Right cardiac atrium (tissue), 5 donors: ENCODE measurements around the gene KCTD3. TPM values are rescaled to one million over a fixed set of nuclear protein-coding genes. Genes with fewer than 3 reads are reported as not detected.

Source experiments
- ATAC-seq, 2 donors: fragments of 200-7000 bp; cut with Tn5 transposase; one replicate each; pipeline versions ENCODE4 v1.8.0 to v1.9.1; 2020; ENCODE audit warnings: moderate library complexity in 2 of 2, mild to moderate bottlenecking in 1 of 2
- DNase-seq, 3 donors: peaks; one replicate each; pipeline ENCODE4 v3.0.0-alpha.2; 2020
- H3K27ac ChIP-seq: one replicate; pipeline ENCODE4 v1.5.1; 2013; ENCODE audit warnings: mild to moderate bottlenecking, low read length, control low read depth, moderate library complexity
- H3K27me3 ChIP-seq: one replicate; pipeline ENCODE4 v1.6.1; 2013; ENCODE audit not compliant: control insufficient read depth, insufficient read depth
- H3K4me1 ChIP-seq: one replicate; pipeline ENCODE4 v1.6.1; 2013; ENCODE audit warnings: low read length; ENCODE audit not compliant: control insufficient read depth, insufficient read depth
- H3K4me3 ChIP-seq: one replicate; pipeline ENCODE4 v1.5.1; 2013; ENCODE audit warnings: low read length, control low read depth
- H3K9me3 ChIP-seq: one replicate; pipeline ENCODE4 v1.6.1; 2013; ENCODE audit warnings: low read length; ENCODE audit not compliant: control insufficient read depth
- WGBS: extraction: QIAGEN DNeasy Blood & Tissue Kit; methylation state at CpG from one replicate; pipeline ENCODE4 v1.1.7; 2013; 5-methylcytosine and 5-hydroxymethylcytosine counted together
- intact Hi-C, 4 donors: fragments of 100-400 bp; cut with DNase I; formaldehyde crosslinking; loops; one replicate each; pipeline versions ENCODE4 v1.11.0 to v1.14.0; 2022 to 2023
- polyA plus RNA-seq: library from polyadenylated mRNA; stranded (reverse); fragments of 200-250 nt; gene quantifications from one replicate; pipeline ENCODE4 v1.2.3, GENCODE V29; 2013
- total RNA-seq, 4 donors: library from RNA; stranded (reverse); fragmentation: NEBNext Ultra II Directional; extraction: Animal tissue kit (Norgen Biotek cat#: 25700); gene quantifications; one replicate each; pipeline ENCODE4 v1.2.1, GENCODE V29; 2021
- donor health status: healthy with polysubstance abuse.
- donor health status: DM: no; HTN: yes; CAD: no.
- donor health status: DM: no; HTN: no; CAD: no.
- donor health status: DM: no; HTN: yes; CAD: no; lungs with severe emphysema.
- donor health status: DM: yes; HTN: yes; CAD: no.

The KCTD3 gene
- total and polyA plus RNA-seq, 5 donors = 11.7 to 19.4 (median 17.1) TPM

- intact Hi-C loops = no loop called here
- 70% methylated on average over 1 of the region's 1 CpG for WGBS
- no peak overlapping the region for H3K27ac ChIP-seq
- ATAC-seq (no peak), DNase-seq (no peak)
- H3K27me3 ChIP-seq = no peaks in the 10 kb centered on the region
- no peaks in the 10 kb centered on the region for H3K4me1 ChIP-seq
- H3K9me3 ChIP-seq = no peaks in the 10 kb centered on the region
- H3K4me3 ChIP-seq = no peak overlapping the region
These were observed 93.9 kb downstream of the KCTD3 start for GRCh38 chr1:215661033-215661432.

DNA sequence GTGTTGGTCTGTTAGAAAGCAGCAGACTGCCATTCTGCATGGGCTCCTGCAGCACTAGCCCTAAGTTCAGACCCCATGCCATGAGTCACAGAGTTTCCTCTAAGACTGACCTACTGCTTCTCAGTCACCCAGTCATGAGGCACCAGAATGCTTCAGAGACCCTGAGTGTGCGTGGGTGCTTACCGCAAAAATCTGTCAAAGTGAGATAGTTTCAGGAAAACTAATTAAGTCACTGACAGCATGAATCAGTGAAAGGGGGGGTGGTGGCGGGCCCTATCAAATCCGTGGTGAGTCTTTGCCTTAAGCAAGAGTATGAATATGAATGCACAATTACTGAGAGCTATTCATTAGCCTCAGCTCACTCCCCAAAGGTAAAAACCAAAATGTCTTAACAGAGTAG, 98.1 kb downstream of the KCTD3 start:
- H3K27me3 ChIP-seq = no peaks in the 10 kb centered on the region
- no peak for DNase-seq
- intact Hi-C loops = no loop called here
- H3K4me3 ChIP-seq = no peak overlapping the region
- H3K9me3 ChIP-seq = no peaks in the 10 kb centered on the region
- H3K27ac ChIP-seq = no peak overlapping the region
- H3K4me1 ChIP-seq = peaks cover 2% of the 10 kb centered on the region
- no peak for ATAC-seq
- 64% methylated on average over 4 of the region's 4 CpGs for WGBS

- DNase-seq = no peak
These were observed 100.7 kb downstream of the KCTD3 start for GRCh38 chr1:215667761-215668160.

GRCh38 chr1:215669806-215670491, 102.8 kb downstream of the KCTD3 start:
- Histone ChIP-seq H3K27me3 (no peaks in the 10 kb centered on the region), H3K4me1 (peaks cover 2% of the 10 kb centered on the region), H3K27ac (no peak overlapping the region), H3K9me3 (no peaks in the 10 kb centered on the region), H3K4me3 (no peak overlapping the region)
- 32% methylated on average over 4 of the region's 4 CpGs for WGBS
- ATAC-seq (no peak), DNase-seq (no peak)
- intact Hi-C loops = no loop called here

More at GRCh38 chr1:215667761-215668160, 100.7 kb downstream of the KCTD3 start:
- H3K4me1 ChIP-seq = peaks cover 2% of the 10 kb centered on the region
- no peak for ATAC-seq
- intact Hi-C loops = no loop called here
- H3K9me3 ChIP-seq = no peaks in the 10 kb centered on the region
- H3K4me3 ChIP-seq = no peak overlapping the region
- 75% methylated on average over 2 of the region's 2 CpGs for WGBS
- no peaks in the 10 kb centered on the region for H3K27me3 ChIP-seq
- H3K27ac ChIP-seq = no peak overlapping the region
